HG03103 (cell line): Measurements from ENCODE around the gene PCDHB12.
"Not testable (repeated sequence)": the region's sequence is repeated elsewhere in the genome, so short reads cannot be mapped to it uniquely, and the experiment has no call there.

Source experiments
- ATAC-seq: cut with Tn5 transposase; IDR thresholded peaks from one replicate; pipeline ENCODE4 v1.9.1; 2021; ENCODE audit warnings: low read depth; ENCODE audit not compliant: unreplicated experiment

Gene PCDHB12

GRCh38 chr5:141208478-141208877 lies at the start of gene PCDHB12:
PCDHB12 (plus strand) TSS chr5:141208719; CDS start chr5:141208908, 189 bp downstream.
- no peak for ATAC-seq

- no peak for ATAC-seq
These were observed 35.9 kb upstream of the PCDHB12 start, which contains the start of gene PCDHB7 for GRCh38 chr5:141172381-141173204. PCDHB7 (plus strand) TSS chr5:141172644; CDS start chr5:141172836, 192 bp downstream.

GRCh38 chr5:141174291-141175104 lies 34.0 kb upstream of the PCDHB12 start:
- ATAC-seq, result not testable (repeated sequence)

- ATAC-seq, result no peak
These were observed 32.6 kb upstream of the PCDHB12 start for GRCh38 chr5:141175933-141176332.

- not testable (repeated sequence) for ATAC-seq
These were observed 30.8 kb upstream of the PCDHB12 start, which contains the start of gene PCDHB8 for GRCh38 chr5:141177577-141178191. PCDHB8 (plus strand) TSS chr5:141177790; CDS start chr5:141178035, 245 bp downstream.

GRCh38 chr5:141179371-141179770 lies 29.1 kb upstream of the PCDHB12 start:
- not testable (repeated sequence) for ATAC-seq

- ATAC-seq, result not testable (repeated sequence)
These were observed 28.6 kb upstream of the PCDHB12 start for GRCh38 chr5:141179876-141180275.

GRCh38 chr5:141180313-141180712 lies 28.2 kb upstream of the PCDHB12 start:
- ATAC-seq, result no peak

- ATAC-seq, result no peak
These were observed 26.3 kb upstream of the PCDHB12 start, which contains the start of gene PCDHB16 for GRCh38 chr5:141182248-141182647. PCDHB16 (plus strand) TSS chr5:141182387; CDS start chr5:141182560, 173 bp downstream.

- ATAC-seq, result not testable (repeated sequence)
These were observed 24.2 kb upstream of the PCDHB12 start for GRCh38 chr5:141184117-141184855.

- no peak for ATAC-seq
These were observed 21.5 kb upstream of the PCDHB12 start, which contains the start of gene PCDHB9 for GRCh38 chr5:141186897-141187512. PCDHB9 (plus strand) TSS chr5:141187161; CDS start chr5:141187319, 158 bp downstream.

- not testable (repeated sequence) for ATAC-seq
These were observed 19.8 kb upstream of the PCDHB12 start for GRCh38 chr5:141188682-141189081.

- ATAC-seq, result not testable (repeated sequence)
These were observed 19.4 kb upstream of the PCDHB12 start for GRCh38 chr5:141189131-141189530.

- ATAC-seq, result no peak
These were observed 16.3 kb upstream of the PCDHB12 start, which contains the start of gene PCDHB10 for GRCh38 chr5:141192110-141192725. PCDHB10 (plus strand) TSS chr5:141192353; CDS start chr5:141192553, 200 bp downstream.

GRCh38 chr5:141194332-141194731 lies 14.2 kb upstream of the PCDHB12 start:
- not testable (repeated sequence) for ATAC-seq

GRCh38 chr5:141196363-141196762 lies 12.2 kb upstream of the PCDHB12 start:
- ATAC-seq, result no peak

GRCh38 chr5:141199359-141200235 lies 8.9 kb upstream of the PCDHB12 start, which contains the start of gene PCDHB11:
PCDHB11 (plus strand) TSS chr5:141199627; CDS start chr5:141199775, 148 bp downstream.
- no peak for ATAC-seq

- ATAC-seq, result not testable (repeated sequence)
These were observed 7.4 kb upstream of the PCDHB12 start for GRCh38 chr5:141201126-141201525.
